HEK293 (cell line): Measurements from ENCODE around the gene IPO13.

ENCODE experiments used
- CTCF ChIA-PET: fragments of 350-600 bp; formaldehyde crosslinking; extraction: SDS; loops from one replicate; lab custom pipeline; 2021; ENCODE audit warnings: antibody characterized with exemption; lab: Yijun Ruan, JAX
- POLR2A ChIA-PET: fragments of 300-600 bp; formaldehyde crosslinking; extraction: SDS; loops from one replicate; lab custom pipeline; 2020; ENCODE audit warnings: antibody characterized with exemption, inconsistent platforms; lab: Yijun Ruan, JAX
- H3K27ac ChIP-seq: fragments of 200-500 bp; sonication (Bioruptor generic); 2 replicates; pipeline ENCODE4 v1.5.1; 2014; ENCODE audit warnings: low read depth, low read length, control low read depth, inconsistent platforms; ENCODE audit errors: extremely low read depth
- H3K36me3 ChIP-seq, 2 experiments: fragments of 200-500 bp in 1 of 2; sonication (Bioruptor generic) in 1 of 2; 1 replicate in 1 of 2; 2 replicates in 1 of 2; pipeline ENCODE4 v1.5.1; 2014 to 2017; ENCODE audit warnings: inconsistent platforms in 2 of 2, low read length in 2 of 2; ENCODE audit not compliant: control insufficient read depth in 2 of 2, insufficient read depth in 1 of 2
- H3K4me1 ChIP-seq: fragments of 200-500 bp; sonication (Bioruptor generic); 2 replicates; pipeline ENCODE4 v1.5.1; 2014; ENCODE audit warnings: mild to moderate bottlenecking, low read length, inconsistent platforms; ENCODE audit not compliant: control insufficient read depth, insufficient read depth
- H3K4me3 ChIP-seq: 2 replicates; pipeline ENCODE4 v1.5.1; 2011; ENCODE audit warnings: low read depth, mild to moderate bottlenecking, control low read depth, low read length, moderate library complexity
- H3K9me3 ChIP-seq: fragments of 200-500 bp; sonication (Bioruptor generic); 2 replicates; pipeline ENCODE4 v1.5.1; 2014; ENCODE audit warnings: low read depth, low read length, inconsistent platforms; ENCODE audit not compliant: control insufficient read depth, insufficient read depth
- GFI1B ChIP-seq: fragments of 450-650 bp; formaldehyde crosslinking; IDR thresholded peaks from 2 replicates; pipeline ENCODE4 v1.5.1; 2016; ENCODE audit warnings: missing biosample characterization, missing genetic modification characterization
- GLIS1 ChIP-seq: fragments of 450-650 bp; formaldehyde crosslinking; IDR thresholded peaks from 2 replicates; pipeline ENCODE4 v1.5.1; 2016; ENCODE audit warnings: missing biosample characterization, missing genetic modification characterization
- GLIS2 ChIP-seq: fragments of 450-650 bp; formaldehyde crosslinking; IDR thresholded peaks from 2 replicates; pipeline ENCODE4 v1.5.1; 2016; ENCODE audit warnings: missing biosample characterization, missing genetic modification characterization
- HIC1 ChIP-seq: fragments of 450-650 bp; formaldehyde crosslinking; IDR thresholded peaks from 2 replicates; pipeline ENCODE4 v1.5.1; 2016; ENCODE audit warnings: missing biosample characterization, missing genetic modification characterization
- HOXC10 ChIP-seq: sonication (generic); formaldehyde crosslinking; IDR thresholded peaks from 2 replicates; pipeline ENCODE4 v1.8.1; 2023; ENCODE audit warnings: mild to moderate bottlenecking, missing genetic modification reagents
- KLF16 ChIP-seq: fragments of 450-650 bp; formaldehyde crosslinking; IDR thresholded peaks from 2 replicates; pipeline ENCODE4 v1.5.1; 2017; ENCODE audit warnings: missing biosample characterization, missing genetic modification characterization
- KLF17 ChIP-seq: fragments of 450-650 bp; formaldehyde crosslinking; IDR thresholded peaks from 2 replicates; pipeline ENCODE4 v1.5.1; 2016; ENCODE audit warnings: missing biosample characterization, missing genetic modification characterization
- KLF7 ChIP-seq: fragments of 450-650 bp; formaldehyde crosslinking; IDR thresholded peaks from 2 replicates; pipeline ENCODE4 v1.5.1; 2016; ENCODE audit warnings: missing biosample characterization, missing genetic modification characterization, borderline replicate concordance
- KLF8 ChIP-seq: fragments of 450-650 bp; formaldehyde crosslinking; IDR thresholded peaks from 2 replicates; pipeline ENCODE4 v1.5.1; 2016; ENCODE audit warnings: missing biosample characterization, missing genetic modification characterization
- KLF9 ChIP-seq: fragments of 450-650 bp; formaldehyde crosslinking; IDR thresholded peaks from 2 replicates; pipeline ENCODE4 v1.5.1; 2016; ENCODE audit warnings: missing biosample characterization, missing genetic modification characterization, low read depth
- PRDM1 ChIP-seq: fragments of 450-650 bp; formaldehyde crosslinking; IDR thresholded peaks from 2 replicates; pipeline ENCODE4; 2016; ENCODE audit warnings: missing biosample characterization, missing genetic modification characterization
- SP3 ChIP-seq: fragments of 450-650 bp; formaldehyde crosslinking; IDR thresholded peaks from 2 replicates; pipeline ENCODE4 v1.5.1; 2016; ENCODE audit warnings: missing biosample characterization, missing genetic modification characterization
- WT1 ChIP-seq: fragments of 450-650 bp; formaldehyde crosslinking; IDR thresholded peaks from 2 replicates; pipeline ENCODE4 v1.5.1; 2016; ENCODE audit warnings: missing biosample characterization, missing genetic modification characterization
- ZBTB20 ChIP-seq: fragments of 450-650 bp; formaldehyde crosslinking; IDR thresholded peaks from 2 replicates; pipeline ENCODE4 v1.5.1; 2016; ENCODE audit warnings: missing biosample characterization, missing genetic modification characterization
- ZBTB26 ChIP-seq: fragments of 450-650 bp; formaldehyde crosslinking; optimal IDR thresholded peaks from 2 replicates; pipeline ENCODE3; 2016; ENCODE audit warnings: missing biosample characterization, mild to moderate bottlenecking, missing genetic modification characterization
- ZBTB48 ChIP-seq: fragments of 450-650 bp; formaldehyde crosslinking; IDR thresholded peaks from 2 replicates; pipeline ENCODE4 v1.5.1; 2016; ENCODE audit warnings: missing biosample characterization, missing genetic modification characterization
- ZBTB7A ChIP-seq: fragments of 450-650 bp; formaldehyde crosslinking; IDR thresholded peaks from 2 replicates; pipeline ENCODE4 v1.5.1; 2016; ENCODE audit warnings: low read depth, missing biosample characterization, missing genetic modification characterization
- ZBTB8A ChIP-seq: fragments of 450-650 bp; formaldehyde crosslinking; IDR thresholded peaks from 2 replicates; pipeline ENCODE4 v1.5.1; 2016; ENCODE audit warnings: missing biosample characterization, missing genetic modification characterization
- ZFHX2 ChIP-seq: fragments of 450-650 bp; formaldehyde crosslinking; conservative IDR thresholded peaks from 2 replicates; pipeline ENCODE4 v1.5.1; 2016; ENCODE audit warnings: missing biosample characterization, missing genetic modification characterization
- ZNF138 ChIP-seq: fragments of 450-650 bp; formaldehyde crosslinking; IDR thresholded peaks from 2 replicates; pipeline ENCODE4 v1.5.1; 2016; ENCODE audit warnings: missing biosample characterization, missing genetic modification characterization, borderline replicate concordance
- ZNF221 ChIP-seq: fragments of 450-650 bp; formaldehyde crosslinking; IDR thresholded peaks from 2 replicates; pipeline ENCODE4 v1.5.1; 2017; ENCODE audit warnings: missing biosample characterization, missing genetic modification characterization, borderline replicate concordance
- ZNF335 ChIP-seq: fragments of 450-650 bp; formaldehyde crosslinking; conservative IDR thresholded peaks from 2 replicates; pipeline ENCODE4 v1.5.1; 2016; ENCODE audit warnings: missing biosample characterization, missing genetic modification characterization
- ZNF391 ChIP-seq: fragments of 450-650 bp; formaldehyde crosslinking; IDR thresholded peaks from 2 replicates; pipeline ENCODE4 v1.5.1; 2016; ENCODE audit warnings: low read depth, missing biosample characterization, missing genetic modification characterization, borderline replicate concordance
- ZNF501 ChIP-seq: fragments of 450-650 bp; formaldehyde crosslinking; IDR thresholded peaks from 2 replicates; pipeline ENCODE4 v1.5.1; 2016; ENCODE audit warnings: missing biosample characterization, missing genetic modification characterization
- ZNF600 ChIP-seq: fragments of 450-650 bp; formaldehyde crosslinking; IDR thresholded peaks from 2 replicates; pipeline ENCODE4 v1.5.1; 2016; ENCODE audit warnings: missing biosample characterization, missing genetic modification characterization
- ZNF664 ChIP-seq: fragments of 450-650 bp; formaldehyde crosslinking; IDR thresholded peaks from 2 replicates; pipeline ENCODE4 v1.5.1; 2016; ENCODE audit warnings: missing biosample characterization, missing genetic modification characterization
- ZNF76 ChIP-seq: fragments of 450-650 bp; formaldehyde crosslinking; IDR thresholded peaks from 2 replicates; pipeline ENCODE4; 2016; ENCODE audit warnings: low read depth, missing biosample characterization, missing genetic modification characterization, borderline replicate concordance
- ZXDB ChIP-seq: fragments of 450-650 bp; formaldehyde crosslinking; IDR thresholded peaks from 2 replicates; pipeline ENCODE4 v1.5.1; 2016; ENCODE audit warnings: missing biosample characterization, missing genetic modification characterization
- TF ChIP-seq, protein P1 (sequence below): fragments of 450-650 bp; formaldehyde crosslinking; IDR thresholded peaks from 2 replicates; pipeline ENCODE4 v1.5.1; 2016; ENCODE audit warnings: missing biosample characterization, missing genetic modification characterization
- TF ChIP-seq, protein P2 (sequence below): fragments of 450-650 bp; formaldehyde crosslinking; IDR thresholded peaks from 2 replicates; pipeline ENCODE4 v1.5.1; 2016; ENCODE audit warnings: missing biosample characterization, missing genetic modification characterization

Gene IPO13

DNA sequence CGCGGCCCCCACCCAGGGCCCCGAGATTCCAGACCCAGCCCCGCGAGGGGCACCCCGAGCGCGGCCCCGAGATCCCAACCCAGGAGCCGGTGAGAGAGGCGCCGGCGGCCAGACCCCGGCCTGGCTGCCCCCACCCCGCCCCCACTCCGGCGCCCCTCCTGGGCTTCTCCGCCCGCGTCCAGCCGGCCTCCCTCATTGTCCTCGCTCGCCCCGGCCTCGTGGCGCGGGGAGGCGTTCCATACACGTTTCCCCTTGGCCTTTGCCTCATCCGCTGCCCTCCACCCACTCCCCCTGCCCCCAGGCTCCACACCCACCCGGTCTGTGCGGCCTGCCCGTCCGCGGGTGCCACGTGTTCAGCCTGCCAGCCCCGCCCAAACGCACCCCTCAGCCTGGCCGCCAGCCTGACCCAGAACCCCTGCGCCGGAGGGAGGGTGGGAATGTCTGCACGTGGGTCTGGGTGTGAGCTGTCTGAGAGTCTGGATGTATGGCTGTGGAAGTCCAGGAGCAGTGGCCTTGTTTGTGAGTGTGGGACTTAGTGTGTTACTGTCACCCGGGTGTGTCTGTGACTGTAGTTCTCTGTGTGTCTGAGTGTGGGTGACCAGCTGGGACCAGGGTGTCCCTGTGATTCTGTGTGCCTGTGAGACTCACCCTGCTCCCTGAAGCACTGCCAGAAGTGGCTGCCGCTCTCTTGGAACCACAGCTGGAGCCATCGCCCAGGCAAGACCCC lies 32.9 kb downstream of the IPO13 start:
- POLR2A ChIA-PET, result no interaction called here
- H3K4me1 ChIP-seq, result peaks cover 3% of the 10 kb centered on the region; the same call in 1 of the 2 replicates
- H3K27ac ChIP-seq, result peak overlapping the region; percentile 67; the same call in 1 of the 2 replicates
- CTCF ChIA-PET, result interaction anchor here (0.7 kb wide), 1 partner anchor 268 kb away, joined by 3 read pairs; no protein-coding TSS in a partner anchor
- H3K4me3 ChIP-seq, result peak overlapping the region; percentile 67
- H3K36me3 ChIP-seq, result peaks cover 7 to 71% of the 10 kb centered on the region in 2 experiments; a peak in 2 of 3 replicates
- H3K9me3 ChIP-seq, result no peaks in the 10 kb centered on the region
- TF ChIP-seq KLF16 (tag by site-specific recombination) (peak; percentile 66; the same call in 1 of the 2 replicates), ZFHX2 (tag by site-specific recombination) (peak; percentile 98), KLF9 (tag by site-specific recombination) (peak; percentile 87), WT1 (tag by site-specific recombination) (no peak), ZBTB7A (peak; percentile 22; the same call in 1 of the 2 replicates), ZBTB8A (tag by site-specific recombination) (peak; percentile 80), HOXC10 (CRISPR knock-in tag) (no peak), GLIS2 (tag by site-specific recombination) (peak; percentile 92), ZNF664 (tag by site-specific recombination) (no peak), GFI1B (tag by site-specific recombination) (no peak), ZBTB48 (tag by site-specific recombination) (peak; percentile 40; the same call in 1 of the 2 replicates), KLF17 (tag by site-specific recombination) (peak; percentile 92), ZBTB20 (peak; percentile 64; the same call in 1 of the 2 replicates), ZXDB (tag by site-specific recombination) (peak; percentile 79), SP3 (peak; percentile 59), ZNF138 (tag by site-specific recombination) (no peak), ZNF391 (peak; percentile 33; the same call in 1 of the 2 replicates), ZNF501 (tag by site-specific recombination) (peak; percentile 48; the same call in 1 of the 2 replicates), ZNF600 (tag by site-specific recombination) (peak; percentile 49; the same call in 1 of the 2 replicates), KLF7 (tag by site-specific recombination) (peak; percentile 54; the same call in 1 of the 2 replicates), ZNF221 (tag by site-specific recombination) (no peak), ZNF335 (tag by site-specific recombination) (peak; percentile 57), KLF8 (tag by site-specific recombination) (peak; percentile 74; the same call in 1 of the 2 replicates), HIC1 (tag by site-specific recombination) (peak; percentile 69), GLIS1 (tag by site-specific recombination) (peak; percentile 68), PRDM1 (tag by site-specific recombination) (no peak), ZNF76 (peak; percentile 74), ZBTB26 (tag by site-specific recombination) (peak; percentile 48)
- TF ChIP-seq, protein P1, sequence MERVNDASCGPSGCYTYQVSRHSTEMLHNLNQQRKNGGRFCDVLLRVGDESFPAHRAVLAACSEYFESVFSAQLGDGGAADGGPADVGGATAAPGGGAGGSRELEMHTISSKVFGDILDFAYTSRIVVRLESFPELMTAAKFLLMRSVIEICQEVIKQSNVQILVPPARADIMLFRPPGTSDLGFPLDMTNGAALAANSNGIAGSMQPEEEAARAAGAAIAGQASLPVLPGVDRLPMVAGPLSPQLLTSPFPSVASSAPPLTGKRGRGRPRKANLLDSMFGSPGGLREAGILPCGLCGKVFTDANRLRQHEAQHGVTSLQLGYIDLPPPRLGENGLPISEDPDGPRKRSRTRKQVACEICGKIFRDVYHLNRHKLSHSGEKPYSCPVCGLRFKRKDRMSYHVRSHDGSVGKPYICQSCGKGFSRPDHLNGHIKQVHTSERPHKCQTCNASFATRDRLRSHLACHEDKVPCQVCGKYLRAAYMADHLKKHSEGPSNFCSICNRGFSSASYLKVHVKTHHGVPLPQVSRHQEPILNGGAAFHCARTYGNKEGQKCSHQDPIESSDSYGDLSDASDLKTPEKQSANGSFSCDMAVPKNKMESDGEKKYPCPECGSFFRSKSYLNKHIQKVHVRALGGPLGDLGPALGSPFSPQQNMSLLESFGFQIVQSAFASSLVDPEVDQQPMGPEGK (tag by site-specific recombination), result peak; percentile 82
- TF ChIP-seq, protein P2, sequence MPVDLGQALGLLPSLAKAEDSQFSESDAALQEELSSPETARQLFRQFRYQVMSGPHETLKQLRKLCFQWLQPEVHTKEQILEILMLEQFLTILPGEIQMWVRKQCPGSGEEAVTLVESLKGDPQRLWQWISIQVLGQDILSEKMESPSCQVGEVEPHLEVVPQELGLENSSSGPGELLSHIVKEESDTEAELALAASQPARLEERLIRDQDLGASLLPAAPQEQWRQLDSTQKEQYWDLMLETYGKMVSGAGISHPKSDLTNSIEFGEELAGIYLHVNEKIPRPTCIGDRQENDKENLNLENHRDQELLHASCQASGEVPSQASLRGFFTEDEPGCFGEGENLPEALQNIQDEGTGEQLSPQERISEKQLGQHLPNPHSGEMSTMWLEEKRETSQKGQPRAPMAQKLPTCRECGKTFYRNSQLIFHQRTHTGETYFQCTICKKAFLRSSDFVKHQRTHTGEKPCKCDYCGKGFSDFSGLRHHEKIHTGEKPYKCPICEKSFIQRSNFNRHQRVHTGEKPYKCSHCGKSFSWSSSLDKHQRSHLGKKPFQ (tag by site-specific recombination), result peak; percentile 44; the same call in 1 of the 2 replicates
